ENCODE measurements around the gene AAR2.
A peak's percentile ranks its signal among the peaks of the same experiment; 100 is the strongest.

AAR2 gene

DNA sequence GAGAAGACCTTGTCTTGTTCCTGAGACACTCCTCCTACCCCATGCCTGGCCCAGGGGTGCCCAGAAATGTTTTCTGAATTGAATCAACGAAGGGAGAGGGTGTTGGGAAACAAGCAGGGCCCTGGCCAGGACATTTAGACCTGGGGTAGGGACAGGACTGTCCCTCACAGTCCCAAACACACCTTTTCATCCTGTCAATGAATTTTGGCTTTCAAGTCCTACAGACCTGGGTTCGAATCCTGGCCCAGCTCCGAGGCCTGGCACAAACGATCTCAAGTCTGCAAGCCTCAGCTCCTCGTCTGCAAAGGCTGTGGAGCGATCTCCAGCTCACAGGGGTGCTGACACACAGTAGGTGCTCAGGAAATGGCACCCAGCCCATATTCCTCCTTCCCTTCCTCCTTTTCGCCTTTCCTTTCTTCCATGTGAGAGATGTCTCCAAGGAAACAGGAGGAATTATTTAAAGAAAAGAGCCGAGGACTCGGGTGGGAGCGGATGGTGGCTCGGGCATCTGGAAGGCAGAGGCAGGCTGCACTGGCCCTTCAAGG lies 62.6 kb downstream of the AAR2 start:
- H3K27me3 Mint-ChIP-seq: peaks cover 71 to 83% of the 10 kb centered on the region in 2 donors

DNA sequence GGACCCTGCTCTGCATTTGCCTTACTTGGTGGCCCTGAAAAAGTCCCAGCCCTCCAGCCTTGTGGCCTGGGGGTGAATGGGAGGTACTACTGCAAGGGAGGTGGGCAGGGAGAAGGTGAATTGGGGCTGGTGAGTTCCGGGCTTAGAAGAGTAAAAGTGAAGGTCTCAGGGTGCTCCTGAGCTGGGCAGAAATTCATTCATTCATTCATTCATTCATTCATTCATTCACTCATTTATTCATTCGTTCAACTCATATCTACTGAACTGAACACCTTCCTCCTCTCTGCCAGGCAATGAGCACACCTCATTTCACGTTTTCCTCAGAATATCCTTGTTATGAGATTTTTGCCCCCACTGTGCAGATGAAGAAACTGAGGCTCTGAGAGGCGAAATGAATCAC lies 63.2 kb downstream of the AAR2 start:
- peaks cover 2 to 10% of the 10 kb centered on the region in 2 donors for H3K4me1 Mint-ChIP-seq
- DNase-seq: no peak
- peaks cover 76 to 85% of the 10 kb centered on the region in 2 donors for H3K27me3 Mint-ChIP-seq
- H3K9me3 Mint-ChIP-seq: no peaks in the 10 kb centered on the region
- ATAC-seq (replicated peaks): no peak
- H3K36me3 Mint-ChIP-seq: no peaks in the 10 kb centered on the region
- H3K27ac Mint-ChIP-seq: no peak overlapping the region
- no peak overlapping the region for H3K4me3 Mint-ChIP-seq

More for the DNA sequence above, 62.6 kb downstream of the AAR2 start:
- no peak for ATAC-seq (replicated peaks)
- Mint-ChIP-seq H3K9me3 (no peaks in the 10 kb centered on the region), H3K27ac (no peak overlapping the region), H3K4me1 (peaks cover 2 to 10% of the 10 kb centered on the region in 2 donors), H3K36me3 (no peaks in the 10 kb centered on the region), H3K4me3 (no peak overlapping the region)
- no peak for DNase-seq

DNA sequence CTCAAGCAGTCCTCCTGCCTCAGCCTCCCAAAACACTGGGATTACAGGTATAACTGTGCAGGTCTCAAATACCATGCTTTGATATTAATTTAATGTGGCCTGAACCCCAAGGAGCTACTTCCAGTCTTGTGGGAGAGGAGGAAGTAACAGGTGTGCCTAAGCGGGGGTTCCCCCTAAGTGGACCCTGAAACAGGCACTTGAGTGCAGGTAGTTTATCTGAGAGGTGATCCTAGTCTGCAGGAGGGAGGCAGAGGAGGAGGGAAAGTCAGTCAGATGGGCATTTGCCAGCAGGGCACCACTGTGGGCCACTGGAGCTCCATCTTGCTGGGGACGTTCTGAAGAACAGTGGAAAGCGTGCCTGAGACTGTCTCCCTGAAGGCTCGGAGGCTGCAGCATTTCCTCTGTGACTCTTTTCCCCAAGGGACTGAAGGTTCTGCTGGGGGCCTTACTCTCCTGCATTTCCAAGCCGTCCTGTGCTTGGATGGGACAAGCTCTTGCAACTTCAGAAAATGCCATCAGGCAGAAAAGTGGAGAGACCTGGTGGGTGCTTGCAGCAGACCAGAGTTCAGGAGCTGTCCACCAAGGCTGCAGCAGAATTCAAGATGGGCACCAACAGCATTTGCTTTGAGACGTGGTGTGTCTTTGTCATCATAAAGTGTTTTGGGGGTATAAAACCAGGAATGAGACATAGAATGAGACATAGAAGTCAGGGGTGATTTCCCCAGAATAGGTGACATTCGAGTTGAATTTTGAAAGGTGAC lies 65.3 kb downstream of the AAR2 start:
- no peak for DNase-seq
- Mint-ChIP-seq H3K36me3 (no peaks in the 10 kb centered on the region), H3K27me3 (peaks cover 79 to 84% of the 10 kb centered on the region in 2 donors), H3K4me3 (no peak overlapping the region), H3K4me1 (peaks cover 5 to 10% of the 10 kb centered on the region in 2 donors), H3K27ac (no peak overlapping the region), H3K9me3 (no peaks in the 10 kb centered on the region)
- ATAC-seq (replicated peaks): no peak

DNA sequence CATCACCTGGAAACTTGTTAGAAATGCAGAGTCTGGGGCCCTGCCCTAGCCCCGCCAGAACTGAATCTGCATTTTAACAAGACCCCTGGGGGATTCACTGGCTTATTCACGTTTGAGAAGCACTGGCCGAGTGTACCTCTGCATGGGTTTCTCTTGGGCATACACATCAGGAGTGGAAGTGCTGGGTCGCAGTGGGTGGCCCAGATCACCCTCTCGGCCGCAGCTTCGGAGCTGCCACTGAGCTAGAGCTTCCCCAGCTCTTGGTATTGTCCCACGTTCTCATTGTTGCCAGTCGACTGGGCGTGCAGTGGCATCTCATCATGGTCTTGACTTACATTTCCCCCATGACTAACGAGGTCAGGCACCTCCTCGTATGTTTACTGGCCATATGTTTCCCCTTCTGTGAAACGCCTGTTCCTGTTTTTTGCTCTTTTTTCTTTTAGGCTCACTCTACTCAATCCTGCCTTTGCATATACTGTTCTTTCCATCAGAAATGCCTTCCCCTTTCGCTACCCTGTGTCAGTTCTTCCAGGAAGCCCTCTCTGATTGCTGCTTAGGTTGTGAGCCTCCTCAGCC lies 66.8 kb downstream of the AAR2 start:
- no peak overlapping the region for H3K4me3 Mint-ChIP-seq
- no peaks in the 10 kb centered on the region for H3K36me3 Mint-ChIP-seq
- DNase-seq: no peak
- ATAC-seq (replicated peaks): peak in 1 of 2 donors; percentile 32
- H3K27ac Mint-ChIP-seq: no peak overlapping the region
- no peaks in the 10 kb centered on the region for H3K9me3 Mint-ChIP-seq
- H3K4me1 Mint-ChIP-seq: peaks cover 7 to 10% of the 10 kb centered on the region in 2 donors
- peaks cover 77 to 82% of the 10 kb centered on the region in 2 donors for H3K27me3 Mint-ChIP-seq

DNA sequence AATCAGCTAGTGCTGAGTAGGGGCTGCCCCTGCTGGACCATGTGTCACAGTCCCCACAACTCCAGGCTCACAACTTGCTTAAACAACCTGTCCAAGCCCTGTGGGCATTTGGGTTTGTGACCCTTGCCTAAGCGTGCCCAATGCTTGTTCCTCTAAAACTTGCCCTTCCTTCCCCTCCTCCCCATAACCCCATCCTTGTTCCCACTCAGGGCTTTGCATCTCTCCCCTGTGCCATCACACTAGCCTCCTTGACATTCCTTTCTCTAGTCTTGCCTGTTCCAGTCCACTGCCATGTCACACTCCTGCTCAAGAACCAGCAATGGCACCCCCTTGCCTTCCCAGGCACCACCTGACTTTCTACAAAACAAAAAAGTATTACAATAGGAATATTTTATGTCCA lies 67.6 kb downstream of the AAR2 start:
- Mint-ChIP-seq H3K27ac (no peak overlapping the region), H3K27me3 (peaks cover 75 to 81% of the 10 kb centered on the region in 2 donors), H3K4me3 (no peak overlapping the region), H3K4me1 (peaks cover 7 to 10% of the 10 kb centered on the region in 2 donors), H3K36me3 (no peaks in the 10 kb centered on the region), H3K9me3 (no peaks in the 10 kb centered on the region)
- DNase-seq (no peak), ATAC-seq (replicated peaks) (no peak)

DNA sequence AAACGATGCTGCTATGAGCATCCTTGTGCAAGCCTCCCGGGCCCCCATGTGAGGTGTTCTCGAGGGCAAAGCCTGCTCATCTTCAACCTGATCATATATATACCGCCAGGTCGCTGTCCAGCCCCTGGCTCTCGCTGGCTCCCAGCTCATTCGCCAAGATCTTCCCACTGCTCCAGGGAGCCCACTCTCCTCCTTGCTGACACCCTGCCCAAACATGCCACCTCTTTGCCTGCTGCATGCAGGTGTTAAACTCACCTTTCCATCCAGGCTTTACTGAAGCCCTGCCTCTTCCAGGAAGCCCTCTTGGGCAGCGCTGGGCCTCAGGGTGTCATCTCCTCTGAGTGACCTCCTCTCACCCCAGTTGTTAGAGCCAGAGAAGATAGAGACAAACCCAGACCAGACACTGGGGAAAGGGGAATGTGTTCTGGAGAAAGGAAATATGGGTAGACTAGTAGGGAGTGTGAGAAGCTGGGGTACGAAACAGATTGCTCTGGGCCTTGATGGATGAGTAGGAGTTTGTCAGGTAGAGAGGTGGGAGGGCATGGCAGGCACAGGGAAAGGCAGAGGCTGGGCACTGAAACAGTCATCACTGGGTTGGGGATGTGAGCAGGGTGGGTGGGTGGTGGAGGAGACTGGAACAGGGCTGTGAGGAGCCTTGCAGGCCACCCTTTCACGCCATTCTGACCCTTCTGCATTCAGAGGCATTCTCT lies 68.7 kb downstream of the AAR2 start:
- Mint-ChIP-seq H3K27ac (no peak overlapping the region), H3K36me3 (no peaks in the 10 kb centered on the region), H3K4me3 (peak overlapping the region; percentile 28 to 61), H3K27me3 (peaks cover 75 to 81% of the 10 kb centered on the region in 2 donors), H3K4me1 (peaks cover 7 to 10% of the 10 kb centered on the region in 2 donors), H3K9me3 (no peaks in the 10 kb centered on the region)
- no peak for ATAC-seq (replicated peaks)
- DNase-seq: no peak

DNA sequence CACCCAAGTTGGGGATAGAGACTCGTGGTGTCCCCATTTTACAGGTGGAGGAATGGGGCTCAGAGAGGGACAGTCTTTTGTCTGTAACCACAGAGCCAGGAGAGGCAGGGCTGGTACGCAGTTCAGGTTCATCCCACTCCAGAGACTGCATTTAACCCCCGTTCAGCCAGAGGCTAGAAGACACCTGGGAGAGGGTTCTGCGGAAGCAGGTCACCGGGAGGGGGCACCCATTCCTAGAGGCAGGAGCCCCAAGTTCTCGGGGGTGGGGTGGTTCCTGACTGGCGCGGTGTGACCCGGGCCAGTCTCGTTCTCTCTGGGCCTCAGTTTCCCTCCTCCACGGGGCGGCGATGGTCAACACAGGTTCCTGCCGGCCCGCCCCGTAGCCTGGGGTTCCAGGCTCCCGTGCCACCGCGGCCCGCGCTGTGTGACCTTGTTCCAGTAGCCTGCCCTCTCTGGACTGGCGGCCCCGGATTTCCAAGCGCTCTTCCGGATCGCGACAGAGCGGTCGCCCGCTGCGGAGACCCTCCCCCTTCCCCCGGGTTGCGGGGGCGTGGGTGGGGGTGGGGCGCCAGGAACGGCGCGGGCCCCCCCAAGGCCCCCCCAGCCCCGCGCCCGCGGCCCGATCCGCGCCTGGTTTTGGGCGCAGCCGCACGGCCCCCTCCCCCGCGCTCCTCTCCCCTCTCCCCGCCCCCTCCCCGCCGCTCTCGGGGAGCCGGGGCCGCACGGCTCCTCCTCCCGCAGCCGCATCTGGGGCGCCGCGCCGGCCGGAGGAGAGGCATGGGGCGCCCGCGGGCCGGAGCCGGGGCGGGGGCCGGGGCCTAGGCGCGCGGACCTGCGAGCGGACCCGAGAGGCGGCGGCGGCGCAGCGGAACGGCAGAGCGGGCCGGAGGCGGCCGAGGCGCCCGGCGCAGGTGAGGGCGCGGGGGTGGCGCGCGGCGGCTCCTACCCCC lies 69.6 kb downstream of the AAR2 start, which contains the start of gene DLGAP4:
Gene DLGAP4, plus strand, starts transcription at position 738 of the 950 bp plus-strand sequence. CDS start 125,379 bp downstream, outside the sequence.
- Mint-ChIP-seq H3K36me3 (no peaks in the 10 kb centered on the region), H3K4me1 (peaks cover 7 to 10% of the 10 kb centered on the region in 2 donors), H3K27ac (no peak within 1 kb of the TSS), H3K4me3 (peak within 1 kb of the TSS; percentile 66 to 68), H3K9me3 (no peaks in the 10 kb centered on the region), H3K27me3 (peaks cover 73 to 83% of the 10 kb centered on the region in 2 donors)
- ATAC-seq (replicated peaks): peak in 1 of 2 donors; percentile 42
- DNase-seq: no peak
